ENCODE measurements around the gene LIN28A. TPM values are rescaled to one million over a fixed set of nuclear protein-coding genes. Genes with fewer than 3 reads are reported as not detected.

The LIN28A gene
- total RNA-seq, 2 donors from 2014 or later, result 0.15 TPM; not detected in 1

- peak; percentile 89 to 93 for ATAC-seq
- DNase-seq, result peak; percentile 95
- intact Hi-C loops (cut with DNase I), result loop anchor here in 1 of 2 donors (2.0 kb wide), 1 partner anchor 28 kb away; no protein-coding TSS in a partner anchor
These were observed 62.6 kb downstream of the LIN28A start for GRCh38 chr1:26472901-26473845.

DNA sequence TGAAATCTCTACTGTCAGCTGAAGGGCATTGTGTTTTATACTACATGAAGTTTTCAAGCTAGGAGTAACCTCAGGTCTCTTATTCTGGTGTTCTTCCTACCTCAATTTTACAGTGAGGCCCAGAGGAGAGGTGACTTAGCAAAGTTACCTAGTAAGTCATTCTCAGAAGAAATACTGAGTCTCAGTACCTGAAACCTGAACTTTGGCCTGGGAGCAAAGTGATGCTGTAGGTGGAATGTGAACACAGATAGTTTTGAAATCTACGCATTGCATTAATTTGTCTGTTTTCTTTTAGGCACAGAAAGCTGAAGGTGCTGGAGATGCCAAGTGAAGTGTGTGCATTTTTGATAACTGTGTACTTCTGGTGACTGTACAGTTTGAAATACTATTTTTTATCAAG, 64.2 kb downstream of the LIN28A start:
- intact Hi-C loops (cut with DNase I), result no loop called here
- DNase-seq (no peak), ATAC-seq (no peak)

- intact Hi-C loops (cut with DNase I), result no loop called here
- no peak for DNase-seq
- ATAC-seq, result no peak
These were observed 65.4 kb downstream of the LIN28A start for GRCh38 chr1:26475989-26476388.

GRCh38 chr1:26476958-26477357, 66.3 kb downstream of the LIN28A start:
- intact Hi-C loops (cut with DNase I), result no loop called here
- ATAC-seq (no peak), DNase-seq (no peak)

DNA sequence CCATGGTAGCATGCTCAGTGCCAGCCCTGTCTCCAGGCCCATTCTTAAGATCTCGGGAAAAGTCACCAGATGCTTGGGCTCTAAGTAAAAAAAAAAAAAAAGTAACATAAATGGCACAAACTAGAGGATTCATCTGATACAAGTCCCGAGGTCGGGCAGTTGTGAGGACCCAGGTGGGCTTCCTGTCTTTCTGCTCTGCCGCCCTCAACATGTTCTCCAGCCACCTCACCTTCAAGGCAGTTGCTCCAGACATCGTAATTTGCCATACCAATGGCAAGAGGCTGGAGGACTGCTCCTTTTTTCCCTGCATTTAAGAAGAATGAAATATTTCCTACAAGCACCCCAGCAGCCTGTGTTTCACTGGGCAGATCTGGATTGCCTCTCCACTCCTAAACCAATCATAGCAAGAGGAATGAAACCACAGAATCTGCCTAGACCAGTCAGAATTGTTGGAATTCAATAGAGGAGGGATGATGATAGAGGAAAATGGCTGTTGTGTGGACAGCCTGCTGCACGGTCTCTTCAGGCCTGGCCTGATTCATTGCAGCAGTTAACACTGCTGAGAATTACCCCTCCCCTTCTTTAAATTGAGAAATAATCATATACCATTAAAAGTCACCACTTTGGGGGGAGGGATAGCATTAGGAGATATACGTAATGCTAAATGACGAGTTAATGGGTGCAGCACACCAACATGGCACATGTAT, 67.0 kb downstream of the LIN28A start:
- DNase-seq, result no peak
- intact Hi-C loops (cut with DNase I), result no loop called here
- ATAC-seq, result no peak

DNA sequence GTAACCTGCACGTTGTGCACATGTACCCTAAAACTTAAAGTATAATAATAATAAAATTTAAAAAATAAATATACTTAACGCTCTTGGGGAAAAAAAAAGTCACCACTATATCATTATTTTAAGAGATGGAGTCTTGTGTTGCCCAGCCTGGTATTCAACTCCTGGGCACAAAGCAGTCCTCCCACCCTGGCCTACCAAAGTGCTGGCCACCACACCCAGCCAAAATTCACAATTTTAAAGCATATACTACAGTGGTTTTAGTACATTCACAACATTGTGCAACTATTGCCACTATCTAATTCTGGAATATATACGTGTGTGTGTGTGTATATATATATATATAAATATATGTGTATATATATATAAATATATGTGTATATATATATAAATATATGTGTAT, 67.5 kb downstream of the LIN28A start:
- intact Hi-C loops (cut with DNase I), result no loop called here
- ATAC-seq, result no peak

GRCh38 chr1:26478988-26479387, 68.4 kb downstream of the LIN28A start:
- ATAC-seq (no peak), DNase-seq (no peak)
- intact Hi-C loops (cut with DNase I), result no loop called here

More for the DNA sequence above, 67.5 kb downstream of the LIN28A start:
- no peak for DNase-seq

Other genes with a start within 250 kb of the LIN28A start
- not detected for gene C1orf232, start 241.9 kb upstream of the LIN28A start, total RNA-seq
- gene ZNF593, start 240.9 kb upstream of the LIN28A start, total RNA-seq, result 10 to 100 TPM; 13.4 to 24.3 TPM
- gene ZNF593OS, start 239.0 kb upstream of the LIN28A start, total RNA-seq, result not detected
- under 1 TPM; 0.60 to 0.85 TPM for gene CNKSR1, start 233.3 kb upstream of the LIN28A start, total RNA-seq
- not detected for gene CATSPER4, start 220.2 kb upstream of the LIN28A start, total RNA-seq
- gene CEP85, start 176.6 kb upstream of the LIN28A start, total RNA-seq, result 10 to 100 TPM; 17.7 to 38.6 TPM
- 10 to 100 TPM; 90.6 to 93.9 TPM for gene SH3BGRL3, start 130.7 kb upstream of the LIN28A start, total RNA-seq
- 10 to 100 TPM; 14.5 to 15.7 TPM for gene UBXN11, start 104.2 kb upstream of the LIN28A start, total RNA-seq
- gene CD52, start 92.9 kb upstream of the LIN28A start, total RNA-seq, result 10 to 100 TPM in 1 of 2 donors, 1 to 10 TPM in 1; 5.5 to 14.3 TPM
- not detected for gene CRYBG2, start 56.7 kb upstream of the LIN28A start, total RNA-seq
- under 1 TPM in 1 of 2 donors, not detected in 1; 0.35 TPM for gene ZNF683, start 38.1 kb upstream of the LIN28A start, total RNA-seq
- gene DHDDS, start 21.5 kb downstream of the LIN28A start, total RNA-seq, result 10 to 100 TPM; 44.7 to 49.6 TPM
- 100 to 1,000 TPM; 125 to 165 TPM for gene HMGN2, start 61.6 kb downstream of the LIN28A start, total RNA-seq
- 1 to 10 TPM; 7.4 to 9.3 TPM for gene RPS6KA1, start 118.9 kb downstream of the LIN28A start, total RNA-seq